GM12801 (cell line): ENCODE results near the gene CYB561A3.

Source experiments
- CTCF ChIP-seq: IDR thresholded peaks from one replicate; pipeline ENCODE4 v1.5.1; 2011; ENCODE audit warnings: control low read depth; ENCODE audit not compliant: insufficient read length; ENCODE audit errors: extremely low read depth

The CYB561A3 gene

GRCh38 chr11:61341706-61342105 lies 20.0 kb downstream of the CYB561A3 start:
- no peak for TF ChIP-seq CTCF

GRCh38 chr11:61340979-61341378 lies 20.7 kb downstream of the CYB561A3 start:
- TF ChIP-seq CTCF = no peak

GRCh38 chr11:61339490-61339878 lies 22.2 kb downstream of the CYB561A3 start:
- TF ChIP-seq CTCF = no peak

GRCh38 chr11:61338783-61339489 lies 22.7 kb downstream of the CYB561A3 start:
- TF ChIP-seq CTCF = no peak

GRCh38 chr11:61337706-61338470 lies 23.8 kb downstream of the CYB561A3 start:
- no peak for TF ChIP-seq CTCF

GRCh38 chr11:61336171-61336935 lies 25.3 kb downstream of the CYB561A3 start:
- peak; percentile 85 for TF ChIP-seq CTCF

GRCh38 chr11:61335355-61335710 lies 26.3 kb downstream of the CYB561A3 start:
- no peak for TF ChIP-seq CTCF
